Stimulated activated naive CD8-positive, alpha-beta T cell treated with anti-CD3 and anti-CD28 coated beads, Interleukin-15, Interleukin-2, amounts not matched to agents 100 ng/mL and 50 ng/mL, for 24 hours (primary cell): Measurements from ENCODE around the gene ATG2B.
A peak's percentile ranks its signal among the peaks of the same experiment; 100 is the strongest.

Experiments used
- H3K27ac Mint-ChIP-seq: one replicate; pipeline ENCODE4 v1.8.0; 2021; ENCODE audit warnings: mild to moderate bottlenecking, mixed read lengths
- H3K27me3 Mint-ChIP-seq: one replicate; pipeline ENCODE4 v1.8.0; 2021; ENCODE audit warnings: mixed read lengths
- H3K36me3 Mint-ChIP-seq: one replicate; pipeline ENCODE4 v1.8.0; 2021; ENCODE audit warnings: low read depth, mixed read lengths
- H3K4me1 Mint-ChIP-seq: one replicate; pipeline ENCODE4 v1.8.0; 2021; ENCODE audit warnings: low read depth, mixed read lengths
- H3K4me3 Mint-ChIP-seq: one replicate; pipeline ENCODE4 v1.8.0; 2021; ENCODE audit warnings: mild to moderate bottlenecking, mixed read lengths
- H3K9me3 Mint-ChIP-seq: one replicate; pipeline ENCODE4 v1.8.0; 2021; ENCODE audit warnings: mixed read lengths

Gene ATG2B

GRCh38 chr14:96390965-96391292, 27.8 kb upstream of the ATG2B start:
- Mint-ChIP-seq H3K9me3 (no peaks in the 10 kb centered on the region), H3K27ac (peak overlapping the region; percentile 85), H3K27me3 (peaks cover 11% of the 10 kb centered on the region), H3K4me1 (peaks cover 12% of the 10 kb centered on the region), H3K4me3 (peak overlapping the region; percentile 86), H3K36me3 (peaks cover 6% of the 10 kb centered on the region)

GRCh38 chr14:96385385-96385784, 22.2 kb upstream of the ATG2B start:
- Mint-ChIP-seq H3K27ac (no peak overlapping the region), H3K9me3 (no peaks in the 10 kb centered on the region), H3K4me1 (peaks cover 6% of the 10 kb centered on the region), H3K4me3 (no peak overlapping the region), H3K27me3 (peaks cover 5% of the 10 kb centered on the region), H3K36me3 (peaks cover 30% of the 10 kb centered on the region)

GRCh38 chr14:96384740-96385139, 21.6 kb upstream of the ATG2B start:
- no peak overlapping the region for H3K27ac Mint-ChIP-seq
- no peaks in the 10 kb centered on the region for H3K9me3 Mint-ChIP-seq
- H3K4me1 Mint-ChIP-seq: peaks cover 8% of the 10 kb centered on the region
- peaks cover 30% of the 10 kb centered on the region for H3K36me3 Mint-ChIP-seq
- no peak overlapping the region for H3K4me3 Mint-ChIP-seq
- peaks cover under 1% of the 10 kb centered on the region for H3K27me3 Mint-ChIP-seq

GRCh38 chr14:96384053-96384452, 20.9 kb upstream of the ATG2B start:
- Mint-ChIP-seq H3K27me3 (no peaks in the 10 kb centered on the region), H3K9me3 (no peaks in the 10 kb centered on the region), H3K4me3 (no peak overlapping the region), H3K36me3 (peaks cover 30% of the 10 kb centered on the region), H3K27ac (no peak overlapping the region), H3K4me1 (peaks cover 8% of the 10 kb centered on the region)

- no peak overlapping the region for H3K4me3 Mint-ChIP-seq
- peaks cover 30% of the 10 kb centered on the region for H3K36me3 Mint-ChIP-seq
- no peaks in the 10 kb centered on the region for H3K27me3 Mint-ChIP-seq
- no peak overlapping the region for H3K27ac Mint-ChIP-seq
- H3K4me1 Mint-ChIP-seq: peaks cover 8% of the 10 kb centered on the region
- H3K9me3 Mint-ChIP-seq: no peaks in the 10 kb centered on the region
These were observed 20.3 kb upstream of the ATG2B start for GRCh38 chr14:96383445-96383844.

- Mint-ChIP-seq H3K27me3 (no peaks in the 10 kb centered on the region), H3K4me3 (no peak overlapping the region), H3K36me3 (peaks cover 29% of the 10 kb centered on the region), H3K4me1 (peaks cover 8% of the 10 kb centered on the region), H3K9me3 (no peaks in the 10 kb centered on the region), H3K27ac (no peak overlapping the region)
These were observed 17.6 kb upstream of the ATG2B start for GRCh38 chr14:96380735-96381134.

GRCh38 chr14:96376093-96376492, 13.0 kb upstream of the ATG2B start:
- Mint-ChIP-seq H3K9me3 (no peaks in the 10 kb centered on the region), H3K27me3 (no peaks in the 10 kb centered on the region), H3K27ac (no peak overlapping the region), H3K4me3 (no peak overlapping the region), H3K4me1 (peaks cover 8% of the 10 kb centered on the region), H3K36me3 (peaks cover 20% of the 10 kb centered on the region)

GRCh38 chr14:96373538-96373937, 10.4 kb upstream of the ATG2B start:
- peaks cover 27% of the 10 kb centered on the region for H3K36me3 Mint-ChIP-seq
- no peak overlapping the region for H3K27ac Mint-ChIP-seq
- no peaks in the 10 kb centered on the region for H3K9me3 Mint-ChIP-seq
- H3K4me1 Mint-ChIP-seq: peaks cover 2% of the 10 kb centered on the region
- no peak overlapping the region for H3K4me3 Mint-ChIP-seq
- no peaks in the 10 kb centered on the region for H3K27me3 Mint-ChIP-seq

GRCh38 chr14:96370528-96370927, 7.4 kb upstream of the ATG2B start:
- no peaks in the 10 kb centered on the region for H3K27me3 Mint-ChIP-seq
- H3K4me3 Mint-ChIP-seq: no peak overlapping the region
- H3K4me1 Mint-ChIP-seq: peaks cover 4% of the 10 kb centered on the region
- peaks cover 24% of the 10 kb centered on the region for H3K36me3 Mint-ChIP-seq
- H3K27ac Mint-ChIP-seq: no peak overlapping the region
- H3K9me3 Mint-ChIP-seq: no peaks in the 10 kb centered on the region

- Mint-ChIP-seq H3K27ac (no peak overlapping the region), H3K4me1 (peaks cover 19% of the 10 kb centered on the region), H3K4me3 (no peak overlapping the region), H3K36me3 (peaks cover 14% of the 10 kb centered on the region), H3K27me3 (no peaks in the 10 kb centered on the region), H3K9me3 (no peaks in the 10 kb centered on the region)
These were observed 5.4 kb upstream of the ATG2B start for GRCh38 chr14:96368534-96368933.

GRCh38 chr14:96364962-96365361, 1.8 kb upstream of the ATG2B start:
- Mint-ChIP-seq H3K36me3 (peaks cover 21% of the 10 kb centered on the region), H3K4me3 (peak overlapping the region; percentile 90), H3K9me3 (no peaks in the 10 kb centered on the region), H3K4me1 (peaks cover 43% of the 10 kb centered on the region), H3K27me3 (no peaks in the 10 kb centered on the region), H3K27ac (no peak overlapping the region)

- H3K36me3 Mint-ChIP-seq: peaks cover 18% of the 10 kb centered on the region
- no peaks in the 10 kb centered on the region for H3K27me3 Mint-ChIP-seq
- peak overlapping the region; percentile 90 for H3K4me3 Mint-ChIP-seq
These were observed 703 bp upstream of the ATG2B start for GRCh38 chr14:96363751-96364336.

GRCh38 chr14:96362071-96362964, 823 bp downstream of the ATG2B start:
- H3K27ac Mint-ChIP-seq: peak overlapping the region; percentile 93
- no peaks in the 10 kb centered on the region for H3K27me3 Mint-ChIP-seq
- peaks cover 18% of the 10 kb centered on the region for H3K36me3 Mint-ChIP-seq
- peaks cover 56% of the 10 kb centered on the region for H3K4me1 Mint-ChIP-seq
- H3K9me3 Mint-ChIP-seq: no peaks in the 10 kb centered on the region
- peak overlapping the region; percentile 90 for H3K4me3 Mint-ChIP-seq

More at GRCh38 chr14:96363751-96364336, 703 bp upstream of the ATG2B start:
- H3K4me1 Mint-ChIP-seq: peaks cover 54% of the 10 kb centered on the region
- H3K9me3 Mint-ChIP-seq: no peaks in the 10 kb centered on the region
- peak overlapping the region; percentile 38 for H3K27ac Mint-ChIP-seq

GRCh38 chr14:96359959-96360358, 3.2 kb downstream of the ATG2B start:
- Mint-ChIP-seq H3K4me3 (peak overlapping the region; percentile 8), H3K36me3 (peaks cover 26% of the 10 kb centered on the region), H3K9me3 (no peaks in the 10 kb centered on the region), H3K27me3 (no peaks in the 10 kb centered on the region), H3K27ac (no peak overlapping the region), H3K4me1 (peaks cover 66% of the 10 kb centered on the region)

- Mint-ChIP-seq H3K4me1 (peaks cover 52% of the 10 kb centered on the region), H3K27ac (peak overlapping the region; percentile 7), H3K27me3 (no peaks in the 10 kb centered on the region), H3K36me3 (peaks cover 33% of the 10 kb centered on the region), H3K9me3 (no peaks in the 10 kb centered on the region), H3K4me3 (no peak overlapping the region)
These were observed 5.9 kb downstream of the ATG2B start for GRCh38 chr14:96357216-96357615.
